Esophagus squamous epithelium (tissue), 4 donors: ENCODE results near the gene PIM1.

Experiments used
- POLR2A ChIP-seq, 4 donors: fragments of 450-650 bp; IDR thresholded peaks; one replicate each; pipeline ENCODE4 v1.6.1; 2017; ENCODE audit warnings: antibody characterized with exemption in 4 of 4, mild to moderate bottlenecking in 4 of 4, moderate library complexity in 3 of 4
- TF ChIP-seq, protein P1 (sequence below), 6 experiments: fragments of 450-650 bp in 4 of 6; fragments of 200-600 bp in 2 of 6; sonication (generic) in 2 of 6; IDR thresholded peaks; one replicate each; pipeline ENCODE4 v1.5.1; 2016 to 2019; ENCODE audit warnings: antibody characterized with exemption in 6 of 6, mild to moderate bottlenecking in 4 of 6, moderate library complexity in 4 of 6

GRCh38 chr6:37202788-37203491 is 33.0 kb downstream of the PIM1 start:
- TF ChIP-seq, protein P1, sequence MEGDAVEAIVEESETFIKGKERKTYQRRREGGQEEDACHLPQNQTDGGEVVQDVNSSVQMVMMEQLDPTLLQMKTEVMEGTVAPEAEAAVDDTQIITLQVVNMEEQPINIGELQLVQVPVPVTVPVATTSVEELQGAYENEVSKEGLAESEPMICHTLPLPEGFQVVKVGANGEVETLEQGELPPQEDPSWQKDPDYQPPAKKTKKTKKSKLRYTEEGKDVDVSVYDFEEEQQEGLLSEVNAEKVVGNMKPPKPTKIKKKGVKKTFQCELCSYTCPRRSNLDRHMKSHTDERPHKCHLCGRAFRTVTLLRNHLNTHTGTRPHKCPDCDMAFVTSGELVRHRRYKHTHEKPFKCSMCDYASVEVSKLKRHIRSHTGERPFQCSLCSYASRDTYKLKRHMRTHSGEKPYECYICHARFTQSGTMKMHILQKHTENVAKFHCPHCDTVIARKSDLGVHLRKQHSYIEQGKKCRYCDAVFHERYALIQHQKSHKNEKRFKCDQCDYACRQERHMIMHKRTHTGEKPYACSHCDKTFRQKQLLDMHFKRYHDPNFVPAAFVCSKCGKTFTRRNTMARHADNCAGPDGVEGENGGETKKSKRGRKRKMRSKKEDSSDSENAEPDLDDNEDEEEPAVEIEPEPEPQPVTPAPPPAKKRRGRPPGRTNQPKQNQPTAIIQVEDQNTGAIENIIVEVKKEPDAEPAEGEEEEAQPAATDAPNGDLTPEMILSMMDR (IDR thresholded peaks at IDR 0.05): no peak
- no peak for TF ChIP-seq POLR2A (IDR thresholded peaks at IDR 0.05)
